HG02763 (cell line): ENCODE measurements around the gene SLC4A8.

Experiments used
- ATAC-seq: cut with Tn5 transposase; IDR thresholded peaks from one replicate; pipeline ENCODE4 v1.9.1; 2021; ENCODE audit warnings: mild to moderate bottlenecking, moderate library complexity; ENCODE audit not compliant: unreplicated experiment

Gene SLC4A8

DNA sequence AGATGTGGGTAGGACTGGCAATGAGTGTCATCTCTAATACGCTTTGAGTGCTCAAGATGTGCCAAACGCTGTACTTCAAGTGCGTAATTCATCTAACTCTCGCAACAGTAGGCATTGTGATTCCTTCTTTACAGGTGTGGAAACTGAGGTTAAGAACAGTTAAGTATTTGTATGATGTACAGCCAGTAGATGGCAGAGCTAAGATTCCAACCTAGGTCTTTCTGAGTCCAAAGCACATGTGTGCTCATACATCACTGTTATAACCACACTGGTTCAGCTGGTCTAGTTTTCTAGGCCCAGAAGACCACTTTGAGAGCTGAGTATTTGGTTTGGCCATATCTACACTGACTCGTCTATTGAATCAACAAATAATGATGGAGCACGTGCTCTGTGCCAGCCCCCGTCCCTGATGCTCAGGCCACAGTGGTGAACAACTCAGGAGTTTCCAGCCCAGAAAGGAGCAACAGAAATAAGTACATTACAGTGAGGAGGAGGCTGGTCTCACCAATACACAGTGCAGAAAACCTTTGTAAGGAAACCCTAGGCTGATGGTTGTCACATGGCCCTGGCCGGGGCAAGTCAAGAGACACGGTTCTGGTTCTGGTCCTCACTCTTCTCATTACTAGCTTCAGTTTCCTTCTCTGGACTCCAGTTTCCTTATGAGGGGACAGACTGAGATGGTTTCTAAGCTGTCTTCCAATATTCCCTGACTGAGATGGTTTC, 97.1 kb downstream of the SLC4A8 start:
- no peak for ATAC-seq

DNA sequence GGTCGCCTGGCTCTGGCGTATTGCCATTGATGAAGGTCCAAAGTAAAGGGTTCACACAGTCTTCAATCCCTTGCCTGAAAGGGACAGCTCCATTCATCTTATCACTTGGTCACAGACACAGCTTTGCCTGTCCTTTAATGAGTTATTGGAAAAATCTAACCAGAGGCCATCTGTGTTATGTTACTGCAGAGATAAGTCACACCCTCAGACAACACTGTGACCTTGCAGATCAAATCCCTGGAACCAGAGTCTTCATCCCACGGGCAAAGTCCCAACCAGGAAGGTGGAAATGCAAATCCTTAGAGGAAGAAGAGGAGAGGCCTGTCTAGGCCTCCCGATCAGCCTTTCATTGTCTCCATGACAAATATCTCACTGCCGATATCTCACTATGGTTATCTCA, 98.1 kb downstream of the SLC4A8 start:
- no peak for ATAC-seq

DNA sequence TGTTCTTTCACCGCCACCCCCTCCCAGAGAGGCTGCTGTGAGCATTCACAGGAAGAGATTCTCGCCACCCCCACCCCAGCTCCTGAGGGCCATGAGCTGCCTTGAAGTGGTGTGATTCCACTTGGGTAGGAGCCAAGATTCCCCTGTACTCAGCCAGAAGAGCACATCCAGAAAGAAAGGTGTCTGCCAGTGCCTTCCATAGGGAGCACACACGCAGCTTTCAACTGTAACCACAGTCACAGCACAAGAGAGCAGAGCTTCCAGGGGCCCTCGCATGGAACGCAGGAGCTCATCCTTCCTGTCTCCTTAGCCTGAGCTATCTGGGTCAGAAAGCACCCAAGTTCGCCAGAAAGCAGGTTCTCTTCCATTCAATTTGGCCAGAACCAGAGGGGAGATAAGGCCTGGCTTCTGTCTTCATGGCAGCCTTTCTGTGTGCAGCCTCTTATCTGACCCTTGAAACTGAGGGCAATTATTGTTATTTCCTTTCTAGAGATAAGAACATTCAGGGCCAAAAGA, 99.8 kb downstream of the SLC4A8 start:
- no peak for ATAC-seq

DNA sequence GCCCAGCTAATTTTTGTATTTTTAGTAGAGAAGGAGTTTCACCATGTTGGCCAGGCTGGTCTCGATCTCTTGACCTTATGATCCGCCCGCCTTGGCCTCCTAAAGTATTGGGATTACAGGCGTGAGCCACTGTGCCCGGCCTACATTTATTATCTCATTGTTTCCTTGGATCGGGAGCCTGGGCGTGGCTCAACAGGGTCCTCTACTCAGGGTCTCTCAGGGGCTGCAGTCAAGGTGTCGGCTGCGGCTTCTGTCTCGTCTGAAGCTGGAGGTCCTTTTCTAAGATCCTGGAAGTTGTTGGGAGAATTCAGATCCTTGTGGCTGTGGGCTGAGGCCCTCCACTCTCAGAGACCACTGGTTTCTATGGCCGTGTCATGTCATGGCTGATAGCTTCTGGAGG, 100.9 kb downstream of the SLC4A8 start:
- ATAC-seq = no peak

DNA sequence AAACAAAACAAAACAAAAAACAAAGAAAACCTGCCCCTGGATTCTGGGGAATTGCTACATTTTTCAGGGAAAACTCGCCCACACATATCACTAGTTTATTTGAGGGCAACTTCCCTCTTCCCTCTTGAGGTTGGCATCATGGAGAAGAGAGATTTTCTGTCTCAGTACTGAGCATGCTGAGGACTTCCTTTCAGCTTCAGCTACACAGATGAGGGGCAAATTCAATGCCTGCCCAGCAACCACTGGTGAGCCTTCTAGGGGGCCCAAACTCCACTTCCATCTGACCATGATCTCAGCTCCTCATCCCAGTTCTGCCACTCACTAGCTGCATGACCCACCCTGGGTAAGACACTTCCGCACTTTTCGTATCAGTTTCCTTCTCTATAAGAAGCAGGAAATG, 103.3 kb downstream of the SLC4A8 start:
- no peak for ATAC-seq

DNA sequence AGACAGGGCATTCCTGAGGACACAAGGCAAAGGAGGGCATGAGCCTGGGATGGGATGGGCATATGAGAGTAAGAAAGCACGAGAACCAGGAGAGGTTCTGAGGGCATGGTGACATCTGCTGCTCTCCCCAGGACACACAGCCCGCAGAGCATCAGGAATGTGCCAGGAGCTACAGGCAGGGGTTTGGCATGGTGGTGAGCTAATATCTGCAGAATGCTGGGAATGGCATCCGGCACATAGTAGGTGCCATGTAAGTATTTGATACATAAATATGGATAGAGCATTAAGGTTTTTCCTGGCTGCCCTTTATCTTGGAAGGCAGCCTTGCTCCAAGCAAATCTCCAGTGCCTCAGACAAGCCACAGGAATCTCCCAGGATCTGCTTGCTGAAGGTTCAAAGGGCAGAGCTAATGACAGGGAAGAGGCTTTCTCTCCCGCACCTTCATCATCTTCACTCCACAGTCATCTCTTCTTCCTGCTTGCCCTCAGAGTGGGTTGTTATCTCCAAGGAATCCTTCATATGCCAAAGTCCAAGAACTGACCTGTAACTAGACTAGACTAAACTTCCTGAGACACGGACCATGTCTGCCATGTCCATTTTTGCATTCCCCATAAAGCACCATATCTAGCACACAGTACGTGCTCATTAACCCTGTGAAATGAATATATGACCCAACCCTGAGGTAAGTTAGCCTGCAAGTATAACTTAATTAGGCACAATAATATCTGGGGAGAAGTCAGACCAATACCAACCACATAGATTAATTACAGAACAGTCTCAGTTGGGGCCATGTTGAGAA, 104.4 kb downstream of the SLC4A8 start:
- no peak for ATAC-seq

DNA sequence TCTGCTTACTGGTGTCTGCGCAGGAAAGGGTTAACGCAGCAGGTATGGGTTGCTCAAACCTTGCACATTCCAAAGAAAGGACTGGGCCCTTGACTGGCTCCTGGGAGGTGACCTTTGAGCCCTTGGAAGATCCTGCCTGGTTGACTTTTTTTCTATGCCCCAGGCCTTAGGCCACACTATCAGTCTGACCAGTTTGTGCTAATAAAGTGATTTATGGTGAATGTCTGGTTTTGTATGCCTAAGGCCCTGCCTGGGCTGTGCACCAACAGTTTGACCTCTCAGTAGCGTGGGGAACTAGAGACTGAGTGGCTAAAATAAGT, 105.0 kb downstream of the SLC4A8 start:
- ATAC-seq = no peak

DNA sequence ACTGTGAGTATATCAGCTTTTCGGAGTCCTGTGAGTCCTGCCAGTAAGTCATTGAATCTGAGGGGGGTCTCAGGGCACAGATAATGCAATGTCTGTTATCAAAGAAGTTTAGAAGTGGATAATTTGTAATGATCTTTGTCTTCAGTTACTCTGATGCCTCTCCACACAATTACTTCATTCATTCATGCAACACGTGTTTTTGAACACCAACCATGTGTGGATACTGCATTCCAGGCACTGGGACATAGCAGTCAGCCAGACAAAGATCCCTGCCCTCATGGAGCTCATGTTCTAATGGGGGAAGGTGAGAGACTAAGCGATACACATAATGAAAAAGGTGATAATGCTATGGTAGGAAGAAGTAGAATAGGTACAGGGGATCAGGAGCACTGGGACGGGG, 105.6 kb downstream of the SLC4A8 start:
- no peak for ATAC-seq

DNA sequence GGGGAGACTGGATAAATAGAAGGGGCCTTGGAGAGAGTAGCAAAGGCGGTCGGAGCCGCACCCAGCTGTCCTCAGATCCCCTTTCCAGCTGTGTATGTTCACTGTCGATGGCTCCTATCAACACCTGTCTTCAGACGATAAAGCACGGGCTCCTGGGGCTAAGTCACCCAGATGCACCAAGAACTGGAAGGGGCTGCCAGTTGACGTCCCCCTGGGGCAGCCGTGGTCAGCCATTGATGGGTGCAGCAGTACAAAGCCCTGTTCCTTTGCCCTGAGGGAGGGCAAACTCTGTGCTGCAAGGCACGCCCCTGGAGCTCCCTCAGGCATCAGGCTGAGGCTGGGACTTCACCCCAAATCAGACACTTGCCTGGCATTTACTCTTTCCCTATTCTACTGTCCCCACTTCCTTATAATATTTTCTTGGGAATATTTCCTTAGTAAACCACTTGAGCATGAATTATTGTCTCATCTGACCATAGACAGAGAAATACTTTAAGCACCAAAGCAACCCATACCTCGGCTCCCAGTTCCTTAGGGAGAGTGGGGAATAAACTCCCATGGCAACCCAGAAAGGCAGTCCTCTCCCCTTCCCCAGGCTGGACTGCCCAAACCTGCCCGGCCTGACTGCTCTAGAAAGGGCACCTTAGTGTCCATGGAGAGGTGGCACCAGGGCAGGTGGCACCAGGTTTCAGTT, 106.8 kb downstream of the SLC4A8 start:
- no peak for ATAC-seq

DNA sequence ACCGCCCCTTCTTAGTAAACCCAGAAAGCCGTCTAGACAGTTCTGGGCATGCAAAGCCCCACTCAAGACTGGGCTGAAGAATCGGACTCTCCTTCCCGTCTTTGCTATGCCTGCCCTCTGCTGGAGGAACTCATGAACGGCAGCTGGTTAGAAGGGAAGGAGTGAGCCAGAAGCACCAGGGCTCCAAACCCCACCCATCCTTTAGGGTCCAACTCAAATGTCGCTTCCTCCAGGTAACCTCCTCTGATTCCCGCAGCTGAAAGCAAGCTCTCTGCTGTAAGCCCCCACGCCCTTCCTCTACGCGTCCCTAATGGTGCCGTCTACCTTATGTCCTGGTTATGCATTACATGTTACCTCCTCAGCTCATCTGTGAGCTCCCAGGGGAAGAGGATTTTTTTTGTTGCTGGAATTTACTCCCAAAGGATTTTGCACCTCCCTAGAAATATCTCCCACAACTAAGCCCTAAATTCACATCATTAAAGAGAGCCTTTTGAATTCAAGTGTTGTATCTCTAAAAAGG, 107.4 kb downstream of the SLC4A8 start:
- no peak for ATAC-seq

DNA sequence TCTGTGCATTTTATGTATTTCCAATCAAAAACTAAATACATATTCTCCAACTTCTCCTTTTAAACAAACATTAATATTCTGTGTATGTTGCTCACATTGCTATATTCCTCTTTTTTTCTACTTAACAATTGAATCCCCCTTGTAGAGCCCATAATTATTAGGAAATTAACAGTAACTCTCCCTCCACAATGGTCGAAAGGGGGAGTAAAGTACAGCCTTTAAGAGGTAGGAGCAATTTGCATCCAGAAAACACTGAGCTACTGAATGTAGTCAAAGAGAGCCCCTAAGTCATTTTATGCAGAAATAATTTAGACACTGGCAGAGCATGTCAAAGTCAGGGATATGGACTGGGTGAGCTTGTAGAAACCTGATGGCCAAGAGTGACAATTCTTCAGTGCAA, 109.2 kb downstream of the SLC4A8 start:
- no peak for ATAC-seq

DNA sequence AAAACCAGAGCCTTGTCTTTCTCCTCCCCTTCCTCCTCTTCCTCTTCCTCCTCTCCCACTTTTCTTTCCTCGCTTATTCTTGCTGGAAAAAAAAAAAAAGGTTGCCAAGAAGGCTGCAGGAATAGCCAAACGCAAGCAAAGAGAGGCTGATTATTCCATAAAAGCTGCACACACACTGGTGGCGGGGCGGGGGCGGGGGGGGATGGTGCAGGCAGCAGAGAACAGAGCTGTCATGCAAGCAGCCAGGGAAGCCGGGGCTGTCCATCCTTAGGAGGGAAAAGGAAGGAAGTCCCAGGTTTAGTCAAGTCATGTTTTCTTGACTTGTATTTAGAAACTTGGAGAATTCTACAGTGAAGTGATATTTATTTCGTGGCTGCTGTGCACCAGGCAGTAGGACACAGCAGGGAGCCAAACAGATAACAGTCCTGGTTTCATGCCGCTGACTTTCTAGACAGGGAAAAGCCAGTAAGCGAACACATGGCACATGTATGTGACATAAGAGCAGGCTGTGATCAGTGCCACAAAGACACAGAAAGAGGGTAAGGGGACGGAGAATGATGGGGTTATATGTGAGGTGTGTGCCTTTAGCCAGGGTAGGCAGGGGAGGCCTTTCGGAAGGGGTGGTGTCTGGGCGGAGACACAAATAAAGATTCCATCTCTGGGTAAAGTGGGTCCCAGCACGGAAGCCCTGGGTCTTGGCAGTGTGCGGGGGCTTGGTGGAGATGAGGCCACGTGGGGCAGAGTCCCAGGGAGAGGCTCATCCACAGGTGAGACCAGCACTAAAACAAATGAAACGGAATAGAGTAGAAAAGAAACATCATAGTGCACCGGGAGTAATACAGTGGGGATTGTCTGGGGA, 109.8 kb downstream of the SLC4A8 start:
- ATAC-seq = no peak

DNA sequence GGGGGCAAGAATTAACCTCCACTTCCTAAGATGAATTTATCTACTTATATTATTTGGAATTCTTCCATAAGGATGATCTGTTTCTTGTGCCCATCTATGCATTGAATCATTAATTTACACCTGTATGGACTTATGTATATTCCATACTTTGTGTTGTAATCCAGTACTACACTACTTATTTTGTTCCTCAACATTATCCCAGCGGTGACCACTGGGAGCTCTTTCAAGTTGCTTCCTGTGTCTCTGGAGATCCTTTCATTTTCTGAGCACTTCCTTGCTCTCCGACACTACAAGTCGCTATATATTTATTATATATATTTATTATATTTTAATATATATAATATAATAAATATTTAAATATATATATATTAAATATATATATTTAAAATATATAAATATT, 111.5 kb downstream of the SLC4A8 start:
- ATAC-seq = no peak

DNA sequence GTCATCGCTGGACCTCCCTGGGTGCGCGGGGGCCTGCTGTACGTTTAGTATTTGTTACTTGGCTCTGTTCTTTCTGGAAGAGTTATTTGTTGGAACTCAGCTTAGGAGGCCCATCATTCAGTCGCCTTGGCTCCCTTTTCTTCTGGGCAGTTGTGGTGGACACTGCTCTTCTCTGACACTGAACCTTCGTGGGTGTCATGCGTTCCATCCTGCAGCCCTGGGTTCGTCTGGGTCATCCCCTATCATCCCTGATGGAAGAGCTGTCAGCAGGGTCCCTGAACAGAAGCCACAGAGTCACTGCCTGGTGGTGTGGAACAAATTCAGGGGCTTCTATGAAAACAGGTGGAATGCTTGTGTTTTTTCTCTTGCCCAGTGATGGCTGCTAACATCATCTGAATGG, 113.5 kb downstream of the SLC4A8 start:
- ATAC-seq = no peak

DNA sequence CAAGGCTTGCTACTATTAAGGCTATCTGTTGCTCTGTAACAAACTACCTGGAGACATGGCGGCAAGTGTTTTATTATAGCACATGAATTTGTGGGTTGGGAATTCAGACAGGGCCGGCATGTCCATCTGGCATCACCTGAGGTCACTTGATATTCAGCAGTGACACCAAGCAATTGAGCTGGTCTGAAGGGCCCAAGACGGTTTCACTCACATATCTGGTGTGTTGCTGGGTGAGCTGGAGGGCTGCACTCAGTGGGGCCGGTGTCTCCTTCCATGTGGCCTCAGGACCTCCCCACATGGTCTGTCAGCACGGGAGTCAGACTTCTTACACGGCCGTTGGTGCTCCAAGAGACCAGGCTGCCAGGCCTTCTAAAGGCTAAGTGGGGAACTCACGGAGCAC, 114.0 kb downstream of the SLC4A8 start:
- ATAC-seq = no peak

DNA sequence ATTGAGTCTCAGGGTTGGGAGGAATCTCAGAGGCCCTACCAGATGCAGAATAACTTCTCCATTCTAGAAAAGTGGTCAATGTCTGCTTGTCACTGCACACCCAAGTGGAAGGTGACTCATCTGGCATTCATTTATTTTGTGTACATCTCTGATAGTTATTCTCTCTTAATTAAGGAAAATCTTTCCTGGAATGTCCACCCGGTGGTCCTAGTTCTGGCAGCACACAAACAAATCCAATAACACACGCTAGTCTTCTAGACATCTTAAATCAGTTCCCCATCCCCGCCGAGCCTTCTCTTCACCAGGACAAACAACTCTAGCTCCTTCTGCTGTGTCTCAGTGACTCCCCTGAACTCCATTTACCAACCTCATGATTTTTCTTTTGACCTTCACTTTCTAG, 116.4 kb downstream of the SLC4A8 start:
- no peak for ATAC-seq

DNA sequence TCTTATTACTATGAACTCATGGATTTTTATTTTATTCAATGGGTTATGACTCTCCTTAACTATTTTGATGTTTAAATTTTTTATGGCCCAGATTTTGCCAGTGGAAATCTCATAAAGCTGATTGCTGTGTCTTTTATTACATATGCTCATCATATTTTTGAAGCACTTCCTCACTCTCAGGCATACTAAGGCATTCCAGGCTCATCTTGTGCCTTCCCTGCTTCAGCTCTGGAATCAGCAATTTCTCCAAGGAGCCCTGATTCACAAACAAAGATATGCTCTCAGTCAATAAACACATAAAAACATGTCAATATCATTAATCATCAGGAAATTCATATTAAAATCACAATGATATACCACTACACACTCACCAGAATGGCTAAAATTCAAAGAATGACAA, 121.5 kb downstream of the SLC4A8 start:
- ATAC-seq = no peak

DNA sequence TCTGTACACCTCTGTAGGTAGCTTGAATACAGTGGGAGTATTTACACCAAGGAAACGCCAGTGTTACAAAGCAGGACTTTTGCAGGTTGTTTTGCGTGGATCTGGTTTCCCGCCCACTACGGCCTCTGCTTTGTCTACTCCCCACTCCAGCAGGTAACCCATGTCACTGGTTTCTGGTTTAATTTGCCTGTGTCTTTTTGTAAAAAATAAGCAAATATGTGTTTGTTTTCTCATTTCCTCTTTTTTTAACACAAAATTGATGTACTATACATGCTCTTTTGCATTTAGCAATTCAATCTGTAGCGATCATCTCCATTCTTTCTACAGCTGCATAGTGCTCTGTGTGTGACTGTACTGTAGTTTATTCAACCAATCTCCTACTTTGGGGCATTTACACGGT, 123.0 kb downstream of the SLC4A8 start:
- no peak for ATAC-seq

DNA sequence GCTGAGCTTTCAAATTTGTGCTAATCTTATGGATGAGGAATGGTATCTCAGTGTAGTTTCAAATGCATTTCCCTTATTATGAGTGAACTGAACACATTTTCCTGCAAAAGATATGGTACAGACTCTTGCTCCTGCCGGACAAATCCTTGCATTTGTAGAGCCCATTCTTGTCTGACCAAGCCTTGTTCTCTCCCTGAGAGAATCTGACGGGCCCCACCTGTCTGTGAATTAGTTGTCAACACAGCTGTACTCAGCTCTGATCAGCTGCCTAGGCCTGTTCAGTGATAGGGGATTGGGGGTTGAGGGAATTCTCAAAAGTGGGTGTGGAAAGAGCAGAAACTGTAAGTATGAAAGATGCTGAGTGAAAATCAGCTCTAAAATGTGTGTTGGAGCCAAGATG, 123.6 kb downstream of the SLC4A8 start:
- ATAC-seq = no peak

DNA sequence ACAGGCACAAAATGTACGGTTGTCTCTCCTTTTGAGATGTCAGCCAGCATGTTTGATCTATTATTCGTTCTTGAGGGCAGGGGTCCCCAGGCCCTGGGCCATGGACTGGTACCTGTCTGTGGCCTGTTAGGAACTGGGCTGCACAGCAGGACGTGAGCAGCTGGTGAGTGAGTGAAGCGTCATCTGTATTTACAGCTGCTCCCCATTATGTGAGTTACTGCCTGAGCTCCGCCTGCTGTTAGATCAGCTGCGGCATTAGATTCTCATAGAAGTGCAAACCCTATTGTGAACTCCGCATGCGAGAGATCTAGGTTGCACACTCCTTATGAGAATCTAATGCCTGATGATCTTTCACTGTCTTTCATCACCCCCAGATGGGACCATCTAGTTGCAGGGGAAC, 125.0 kb downstream of the SLC4A8 start:
- no peak for ATAC-seq
